ENCODE data around the gene HIP1. TPM values are rescaled to one million over a fixed set of nuclear protein-coding genes. Genes with fewer than 3 reads are reported as not detected.
"Not testable (repeated sequence)": the region's sequence is repeated elsewhere in the genome, so short reads cannot be mapped to it uniquely, and the experiment has no call there.

The HIP1 gene
- total RNA-seq, 2 donors from 2014 or later: 9.8 to 40.8 TPM

- no peaks in the 10 kb centered on the region for H3K27me3 ChIP-seq (replicated peaks; ENCODE audit: insufficient read depth)
- H3K4me1 ChIP-seq (replicated peaks): no peaks in the 10 kb centered on the region
- H3K4me3 ChIP-seq: no peak overlapping the region
- H3K36me3 ChIP-seq: no peaks in the 10 kb centered on the region
- intact Hi-C loops (cut with DNase I): no loop called here
- H3K27ac ChIP-seq: no peak overlapping the region
- no peak for TF ChIP-seq POLR2A (IDR thresholded peaks at IDR 0.05)
- TF ChIP-seq CTCF (IDR thresholded peaks at IDR 0.05): no peak
- TF ChIP-seq POLR2AphosphoS5 (IDR thresholded peaks at IDR 0.05): no peak
- no peaks in the 10 kb centered on the region for H3K9me3 ChIP-seq
- WGBS: 21% methylated on average over 15 of the region's 15 CpGs
- DNase-seq (ENCODE audit: low spot score): no peak
These were observed 139.4 kb downstream of the HIP1 start for GRCh38 chr7:75599244-75599781.

- TF ChIP-seq CTCF (IDR thresholded peaks at IDR 0.05): no peak
- no peak for TF ChIP-seq POLR2AphosphoS5 (IDR thresholded peaks at IDR 0.05)
- no peak for TF ChIP-seq POLR2A (IDR thresholded peaks at IDR 0.05)
- 88% methylated on average over 16 of the region's 16 CpGs for WGBS
- H3K27me3 ChIP-seq (replicated peaks; ENCODE audit: insufficient read depth): no peaks in the 10 kb centered on the region
- no peak for DNase-seq (ENCODE audit: low spot score)
- intact Hi-C loops (cut with DNase I): no loop called here
- H3K9me3 ChIP-seq: no peaks in the 10 kb centered on the region
- H3K27ac ChIP-seq: no peak overlapping the region
- no peak overlapping the region for H3K4me3 ChIP-seq
- H3K36me3 ChIP-seq: no peaks in the 10 kb centered on the region
- no peaks in the 10 kb centered on the region for H3K4me1 ChIP-seq (replicated peaks)
These were observed 141.8 kb downstream of the HIP1 start for GRCh38 chr7:75596727-75597614.

GRCh38 chr7:75595766-75596165 lies 143.0 kb downstream of the HIP1 start:
- WGBS: 97% methylated on average over 4 of the region's 4 CpGs

GRCh38 chr7:75593500-75594184 lies 145.1 kb downstream of the HIP1 start:
- DNase-seq (ENCODE audit: low spot score); H3K36me3 ChIP-seq; H3K4me1 ChIP-seq (replicated peaks); H3K4me3 ChIP-seq; H3K9me3 ChIP-seq; H3K27ac ChIP-seq; intact Hi-C loops (cut with DNase I); H3K27me3 ChIP-seq (replicated peaks; ENCODE audit: insufficient read depth): not testable (repeated sequence)
- 79% methylated on average over 12 of the region's 12 CpGs for WGBS

More at GRCh38 chr7:75595766-75596165, 143.0 kb downstream of the HIP1 start:
- intact Hi-C loops (cut with DNase I): no loop called here
- Histone ChIP-seq H3K4me1 (replicated peaks) (no peaks in the 10 kb centered on the region), H3K4me3 (no peak overlapping the region), H3K9me3 (no peaks in the 10 kb centered on the region), H3K27me3 (replicated peaks; ENCODE audit: insufficient read depth) (no peaks in the 10 kb centered on the region), H3K36me3 (no peaks in the 10 kb centered on the region), H3K27ac (no peak overlapping the region)
- TF ChIP-seq POLR2AphosphoS5 (IDR thresholded peaks at IDR 0.05) (no peak), CTCF (IDR thresholded peaks at IDR 0.05) (no peak), POLR2A (IDR thresholded peaks at IDR 0.05) (no peak)
- no peak for DNase-seq (ENCODE audit: low spot score)

GRCh38 chr7:75591467-75592255 lies 147.1 kb downstream of the HIP1 start:
- 96% methylated on average over 5 of the region's 5 CpGs for WGBS
- no peak for TF ChIP-seq POLR2A (IDR thresholded peaks at IDR 0.05)
- Histone ChIP-seq H3K9me3 (no peaks in the 10 kb centered on the region), H3K4me1 (replicated peaks) (no peaks in the 10 kb centered on the region), H3K27me3 (replicated peaks; ENCODE audit: insufficient read depth) (no peaks in the 10 kb centered on the region), H3K4me3 (no peak overlapping the region), H3K36me3 (peaks cover 0 to under 1% of the 10 kb centered on the region in 2 donors), H3K27ac (no peak overlapping the region)
- no peak for DNase-seq (ENCODE audit: low spot score)
- intact Hi-C loops (cut with DNase I): no loop called here

Measured in prostate gland (tissue), 2 donors.